Prostate gland (tissue), 2 donors: Measurements from ENCODE around the gene MEDAG. TPM values are rescaled to one million over a fixed set of nuclear protein-coding genes. Genes with fewer than 3 reads are reported as not detected.
A peak's percentile ranks its signal among the peaks of the same experiment; 100 is the strongest.

Source experiments
- DNase-seq: peaks from one replicate; pipeline ENCODE4 v3.0.0-alpha.2; 2019; ENCODE audit warnings: low spot score
- H3K27ac ChIP-seq, 2 donors: fragments of 200-600 bp; sonication (generic); 2 replicates each; pipeline ENCODE4 v1.5.1; 2017 to 2019
- H3K27me3 ChIP-seq: fragments of 200-600 bp; sonication (generic); replicated peaks from 2 replicates; pipeline ENCODE4 v1.5.1; 2019; ENCODE audit not compliant: insufficient read depth
- H3K36me3 ChIP-seq, 2 donors: fragments of 200-600 bp; sonication (generic); 1 replicate in 1 of 2; 2 replicates in 1 of 2; pipeline versions ENCODE4 v1.5.1 to v1.8.1; 2017 to 2019
- H3K4me1 ChIP-seq: fragments of 200-600 bp; sonication (generic); replicated peaks from 2 replicates; pipeline ENCODE4 v1.5.1; 2019
- H3K4me3 ChIP-seq, 2 donors: fragments of 200-600 bp; sonication (generic); 2 replicates each; pipeline ENCODE4 v1.5.1; 2017 to 2019
- H3K9me3 ChIP-seq: fragments of 200-600 bp; sonication (generic); 2 replicates; pipeline ENCODE4 v1.5.1; 2017
- CTCF ChIP-seq, 4 experiments: fragments of 200-600 bp in 2 of 4; fragments of 450-650 bp in 2 of 4; sonication (generic) in 2 of 4; IDR thresholded peaks; 1 replicate in 3 of 4; 2 replicates in 1 of 4; pipeline ENCODE4 v1.5.1; 2016 to 2019; ENCODE audit warnings: antibody characterized with exemption in 4 of 4, mild to moderate bottlenecking in 2 of 4, moderate library complexity in 2 of 4
- POLR2A ChIP-seq: fragments of 450-650 bp; IDR thresholded peaks from one replicate; pipeline ENCODE4 v1.6.1; 2016; ENCODE audit warnings: antibody characterized with exemption, mild to moderate bottlenecking
- POLR2AphosphoS5 ChIP-seq: sonication (generic); formaldehyde crosslinking; IDR thresholded peaks from one replicate; pipeline ENCODE4 v1.6.1; 2017; ENCODE audit warnings: antibody characterized with exemption
- WGBS: methylation state at CpG from one replicate; pipeline ENCODE4 v1.1.5; 2018; 5-methylcytosine and 5-hydroxymethylcytosine counted together
- intact Hi-C: fragments of 100-400 bp; cut with DNase I; formaldehyde crosslinking; loops from one replicate; pipeline ENCODE4 v1.14.2; 2022
- total RNA-seq, 2 donors: library from RNA; depleted of rRNA; stranded (reverse); fragments of >200 nt; gene quantifications; one replicate each; pipeline ENCODE4 v1.1.0, GENCODE V29; 2016

Gene MEDAG
- total RNA-seq, 2 donors from 2014 or later, result 0.23 to 13.0 TPM

GRCh38 chr13:30900436-30900835, 5.6 kb upstream of the MEDAG start:
- H3K27ac ChIP-seq, result no peak overlapping the region
- intact Hi-C loops, result no loop called here
- TF ChIP-seq CTCF (IDR thresholded peaks at IDR 0.05) (no peak), POLR2AphosphoS5 (no peak), POLR2A (no peak)
- H3K27me3 ChIP-seq, result peaks cover 10% of the 10 kb centered on the region
- no peak overlapping the region for H3K4me3 ChIP-seq
- no peaks in the 10 kb centered on the region for H3K4me1 ChIP-seq
- DNase-seq, result no peak
- 91% methylated on average over 4 of the region's 4 CpGs for WGBS
- H3K36me3 ChIP-seq, result no peaks in the 10 kb centered on the region
- no peaks in the 10 kb centered on the region for H3K9me3 ChIP-seq

DNA sequence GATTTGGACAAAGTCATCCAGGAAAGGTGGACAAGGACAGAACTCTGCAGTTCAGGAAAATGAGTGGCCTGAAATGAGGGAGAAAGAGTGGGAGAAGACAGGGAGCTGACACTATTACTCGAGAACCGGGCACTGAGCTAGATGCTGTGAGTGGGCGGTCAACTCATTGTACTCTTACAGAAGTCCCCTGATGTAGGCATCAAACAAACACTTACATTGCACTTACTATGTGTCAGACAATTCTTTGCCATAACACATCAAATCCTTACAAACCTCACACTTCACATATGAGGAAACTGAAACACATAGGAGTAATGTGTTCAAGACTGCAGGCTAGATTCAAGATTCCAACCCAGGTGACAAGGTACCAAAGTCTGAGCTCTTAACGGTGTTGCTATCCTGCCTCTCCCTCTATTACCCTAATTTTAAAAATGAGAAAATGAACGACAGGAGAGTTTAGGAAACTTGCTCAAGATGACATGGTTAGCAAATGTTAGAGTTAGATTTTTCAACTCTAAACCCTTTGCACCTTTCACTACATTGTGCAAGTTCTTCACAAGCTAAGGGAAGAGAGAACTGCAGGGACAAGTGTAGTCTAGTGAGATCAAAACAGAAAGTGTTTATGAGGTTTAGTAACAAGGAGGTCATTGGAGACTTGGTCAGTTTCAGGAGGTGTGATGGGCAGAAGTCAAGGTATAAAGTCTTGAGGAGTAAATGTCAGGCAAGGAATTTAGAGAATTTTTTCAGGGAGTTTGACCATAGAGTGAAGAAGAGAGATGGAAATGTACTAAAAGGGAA, 4.9 kb upstream of the MEDAG start:
- 91% methylated on average over 5 of the region's 5 CpGs for WGBS
- intact Hi-C loops, result no loop called here
- H3K4me1 ChIP-seq, result no peaks in the 10 kb centered on the region
- H3K36me3 ChIP-seq, result no peaks in the 10 kb centered on the region
- no peak overlapping the region for H3K27ac ChIP-seq
- TF ChIP-seq POLR2A (no peak), CTCF (IDR thresholded peaks at IDR 0.05) (no peak), POLR2AphosphoS5 (no peak)
- no peak overlapping the region for H3K4me3 ChIP-seq
- no peak for DNase-seq
- no peaks in the 10 kb centered on the region for H3K9me3 ChIP-seq
- peaks cover 13% of the 10 kb centered on the region for H3K27me3 ChIP-seq

DNA sequence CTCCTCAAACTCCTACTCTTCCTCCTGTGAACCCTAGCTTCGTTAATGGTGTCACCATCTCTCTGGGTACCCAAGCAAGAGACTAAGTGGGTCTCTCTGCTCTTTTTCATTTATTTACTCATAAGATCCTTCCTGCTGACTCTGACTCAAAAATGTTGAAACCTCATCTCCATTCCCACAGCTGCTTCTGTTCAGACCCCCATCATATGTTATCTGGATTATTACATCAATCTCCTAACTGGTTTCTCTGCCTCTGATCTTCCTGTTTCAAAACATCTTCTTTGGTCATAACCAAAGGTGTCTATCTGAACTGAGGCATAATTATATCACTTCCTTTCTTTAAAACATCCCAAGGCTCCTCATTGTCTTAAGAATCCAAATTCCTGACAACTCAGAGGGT, 2.0 kb upstream of the MEDAG start:
- DNase-seq, result no peak
- H3K27ac ChIP-seq, result no peak overlapping the region
- TF ChIP-seq CTCF (IDR thresholded peaks at IDR 0.05), result no peak
- TF ChIP-seq POLR2AphosphoS5, result no peak
- TF ChIP-seq POLR2A, result no peak
- intact Hi-C loops, result no loop called here
- H3K9me3 ChIP-seq, result no peaks in the 10 kb centered on the region
- H3K27me3 ChIP-seq, result peaks cover 19% of the 10 kb centered on the region
- 97% methylated on average over 1 of the region's 1 CpG for WGBS
- H3K36me3 ChIP-seq, result no peaks in the 10 kb centered on the region
- no peak overlapping the region for H3K4me3 ChIP-seq
- H3K4me1 ChIP-seq, result peaks cover 2% of the 10 kb centered on the region

- peaks cover 2% of the 10 kb centered on the region for H3K4me1 ChIP-seq
- no peak for DNase-seq
- intact Hi-C loops, result no loop called here
- 22% methylated on average over 38 of the region's 60 CpGs for WGBS
- peak overlapping the region; percentile 13 to 21 for H3K4me3 ChIP-seq
- H3K9me3 ChIP-seq, result no peaks in the 10 kb centered on the region
- TF ChIP-seq CTCF (IDR thresholded peaks at IDR 0.05) (no peak), POLR2AphosphoS5 (no peak), POLR2A (no peak)
- H3K36me3 ChIP-seq, result no peaks in the 10 kb centered on the region
- H3K27me3 ChIP-seq, result peaks cover 14% of the 10 kb centered on the region
- no peak overlapping the region for H3K27ac ChIP-seq
Observed at GRCh38 chr13:30906411-30907051, 460 bp downstream of the MEDAG start.
